TTC549 (cell line): ENCODE data around the gene CUL3.
A peak's percentile ranks its signal among the peaks of the same experiment; 100 is the strongest.
"Not testable (repeated sequence)": the region's sequence is repeated elsewhere in the genome, so short reads cannot be mapped to it uniquely, and the experiment has no call there.

Source experiments
- FAIRE-seq: peaks from 2 replicates; lab custom pipeline; 2012; peaks lifted over from hg19 to GRCh38; lab: Jason Lieb, UNC

Gene CUL3

GRCh38 chr2:224585211-224586088, at the start of gene CUL3:
Gene CUL3 (minus strand): TSS chr2:224585363. CDS start chr2:224585009, 354 bp downstream.
- peak; percentile 86 for FAIRE-seq

GRCh38 chr2:224630659-224631550, 45.7 kb upstream of the CUL3 start:
- FAIRE-seq: no peak

DNA sequence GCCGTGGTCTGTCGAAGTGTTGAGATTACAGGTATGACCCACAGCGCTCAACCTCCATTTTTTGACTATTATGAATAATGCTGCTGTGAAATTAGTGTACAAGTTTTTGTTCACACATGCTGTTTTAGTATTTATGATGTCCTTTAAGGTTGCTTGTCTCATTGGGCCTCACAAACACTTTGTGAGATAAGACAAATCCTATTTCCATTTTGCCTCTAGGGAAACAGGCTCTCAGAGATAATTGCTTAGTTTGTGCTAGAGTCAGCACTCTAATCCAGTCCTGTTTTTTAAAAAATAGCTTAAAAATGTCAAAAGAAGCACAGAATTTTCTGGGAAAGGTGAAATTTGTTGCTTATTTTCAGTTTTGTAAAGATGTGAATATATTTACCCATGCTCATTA, 43.3 kb upstream of the CUL3 start:
- no peak for FAIRE-seq

DNA sequence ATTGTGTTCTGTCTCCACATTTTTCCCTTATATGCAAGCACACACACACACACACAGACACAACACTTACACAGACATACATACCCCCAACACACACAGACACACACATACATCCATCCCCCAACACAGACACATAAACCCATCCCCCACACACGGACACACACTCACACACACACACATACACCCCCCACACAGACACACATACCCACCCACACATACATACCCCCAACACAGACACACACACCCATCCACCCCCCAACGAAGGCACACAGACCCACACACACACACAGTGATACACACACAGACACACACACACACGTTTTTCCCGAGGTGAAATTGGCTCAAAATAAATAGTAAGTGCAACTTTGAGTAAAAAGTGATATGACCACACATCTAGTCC, 41.6 kb upstream of the CUL3 start:
- no peak for FAIRE-seq

DNA sequence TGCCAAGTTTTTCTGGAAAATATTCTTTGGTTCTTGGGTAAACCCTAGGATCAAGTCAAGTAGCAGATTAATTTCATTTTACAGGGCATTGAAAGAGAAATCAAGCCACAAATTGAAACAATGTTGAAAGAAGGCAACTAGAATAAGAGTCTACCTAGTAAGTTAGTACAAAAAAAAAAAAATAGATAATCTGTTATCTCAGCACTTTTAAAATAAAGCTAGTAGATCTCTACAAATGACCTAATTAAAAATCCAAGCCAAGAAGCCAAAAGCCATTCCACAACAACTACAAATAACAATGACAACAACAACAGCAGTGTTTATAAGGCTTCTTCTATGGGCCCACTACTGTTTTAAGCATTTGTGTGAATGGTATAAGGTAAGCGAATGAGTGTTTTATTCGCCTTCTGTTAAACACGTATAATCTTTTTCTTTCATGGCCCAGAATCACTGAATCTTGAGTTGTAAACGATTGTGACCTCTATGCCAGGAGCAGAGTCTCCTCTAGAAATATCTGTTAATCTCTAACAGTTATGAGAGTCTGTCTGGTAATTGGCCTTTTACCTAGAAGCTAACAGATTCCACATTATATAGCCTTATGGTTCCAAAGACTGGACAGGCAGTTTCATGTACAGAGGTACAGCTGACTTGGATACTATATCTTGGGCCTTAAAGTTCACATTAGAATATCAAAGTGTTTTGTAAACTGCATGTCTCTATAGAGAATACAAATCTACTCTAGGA, 28.6 kb upstream of the CUL3 start:
- FAIRE-seq: no peak

GRCh38 chr2:224612578-224612977, 27.4 kb upstream of the CUL3 start:
- FAIRE-seq: no peak

DNA sequence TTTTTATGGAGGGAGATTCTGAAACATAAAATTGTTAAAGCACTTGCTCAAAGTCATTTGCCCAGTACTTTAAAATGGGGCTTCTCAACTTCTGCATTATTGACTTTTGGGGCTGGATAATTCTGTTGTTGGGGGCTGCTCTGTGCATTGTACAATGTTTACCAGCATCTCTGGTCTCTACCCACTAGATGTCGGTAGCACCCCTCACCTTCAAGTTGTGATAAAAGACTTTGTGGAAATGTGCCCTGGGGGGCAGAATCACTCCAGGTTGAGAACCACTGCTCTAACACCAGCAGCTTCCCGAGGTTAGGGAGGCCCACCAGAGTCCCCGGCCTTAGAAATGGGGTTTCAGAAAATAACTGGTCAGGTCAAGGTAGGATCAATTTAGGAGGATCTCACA, 26.8 kb upstream of the CUL3 start:
- FAIRE-seq: no peak

GRCh38 chr2:224608104-224608503, 22.9 kb upstream of the CUL3 start:
- no peak for FAIRE-seq

- not testable (repeated sequence) for FAIRE-seq
Measured at GRCh38 chr2:224603746-224604500, 18.8 kb upstream of the CUL3 start.

- not testable (repeated sequence) for FAIRE-seq
Measured at GRCh38 chr2:224602778-224603375, 17.7 kb upstream of the CUL3 start.

DNA sequence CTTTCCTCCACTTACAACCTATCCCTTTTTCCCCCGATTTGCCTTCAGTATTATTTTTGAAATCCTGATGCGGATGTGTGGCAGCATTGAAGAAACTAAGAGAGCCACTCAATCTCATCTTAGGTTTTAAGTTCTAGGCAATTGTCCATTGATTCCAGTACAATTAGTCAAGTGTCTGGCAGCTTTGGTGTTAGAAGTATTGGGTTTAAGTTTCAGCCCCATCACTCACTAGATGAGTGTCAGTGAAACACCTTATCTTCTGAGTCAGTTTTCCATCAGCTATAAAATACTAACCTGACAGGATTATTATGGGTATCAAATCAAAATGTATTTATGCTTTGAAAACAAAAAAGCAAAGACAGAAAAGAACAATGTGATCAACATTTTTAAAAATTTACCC, 16.8 kb upstream of the CUL3 start:
- no peak for FAIRE-seq

GRCh38 chr2:224598678-224599077, 13.5 kb upstream of the CUL3 start:
- no peak for FAIRE-seq

DNA sequence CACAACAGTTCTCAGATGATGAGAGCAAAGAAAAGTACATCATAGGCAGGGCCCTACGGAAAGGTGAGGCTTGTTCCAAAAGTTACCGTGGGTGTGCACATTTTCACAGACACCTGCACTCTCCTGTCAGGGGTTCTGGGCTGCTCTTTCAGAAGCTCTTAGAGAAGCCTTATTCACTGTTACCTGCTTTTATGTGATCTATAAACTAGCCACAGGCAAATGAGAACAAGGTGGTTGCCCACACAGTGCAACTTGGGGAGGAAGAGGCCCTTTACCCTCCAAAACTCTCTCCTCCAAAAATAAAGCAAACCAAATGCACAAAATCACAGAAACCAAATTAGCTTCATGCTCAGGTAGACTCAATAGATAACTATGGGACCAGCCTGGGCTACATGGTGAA, 11.1 kb upstream of the CUL3 start:
- no peak for FAIRE-seq

DNA sequence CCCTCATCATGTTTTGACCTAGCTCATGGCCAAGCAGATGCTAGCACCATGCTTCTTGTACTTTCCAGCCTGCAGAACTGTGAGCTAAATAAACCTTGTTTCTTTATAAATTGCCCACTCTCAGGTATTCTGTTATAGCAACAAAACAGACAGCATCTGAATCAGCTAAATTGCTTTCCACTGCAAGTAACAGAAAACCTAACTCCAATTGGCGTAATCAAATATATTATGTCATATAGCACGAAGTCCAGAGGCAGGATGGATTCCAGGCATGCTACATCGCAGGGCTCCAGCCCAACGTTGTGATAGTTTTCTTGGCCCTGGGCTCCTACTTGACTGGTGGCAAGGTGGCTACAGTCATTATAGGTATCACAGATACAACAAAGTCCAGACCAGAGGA, 10.4 kb upstream of the CUL3 start:
- no peak for FAIRE-seq

GRCh38 chr2:224594840-224595239, 9.7 kb upstream of the CUL3 start:
- no peak for FAIRE-seq

- no peak for FAIRE-seq
Measured at GRCh38 chr2:224591220-224591619, 6.1 kb upstream of the CUL3 start.

- no peak for FAIRE-seq
Measured at GRCh38 chr2:224586127-224586695, 1.0 kb upstream of the CUL3 start.

DNA sequence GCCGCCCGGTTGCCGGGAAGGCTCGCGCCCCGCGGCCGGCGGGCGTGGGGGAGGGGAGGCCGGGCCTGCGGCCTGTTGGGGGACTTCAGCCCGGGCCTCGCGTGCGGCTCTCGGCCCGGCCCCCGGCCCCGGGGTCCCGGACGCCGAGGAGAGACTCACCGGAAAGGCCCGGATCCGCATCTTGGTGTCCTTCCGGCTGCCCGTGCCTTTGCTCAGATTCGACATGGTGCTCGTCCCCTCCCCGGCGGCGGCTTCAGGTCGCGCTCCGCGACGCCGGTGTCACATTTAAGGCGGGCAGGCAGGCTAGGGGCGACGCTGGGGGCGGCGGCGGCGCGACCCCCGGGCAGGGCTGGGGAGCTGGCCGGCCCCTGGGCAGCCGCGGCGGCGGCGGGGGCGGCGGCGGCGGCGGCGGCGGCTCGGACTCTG, 365 bp downstream of the CUL3 start:
- FAIRE-seq: no peak

- no peak for FAIRE-seq
Measured at GRCh38 chr2:224584111-224584784, 915 bp downstream of the CUL3 start.

- FAIRE-seq: not testable (repeated sequence)
Measured at GRCh38 chr2:224583033-224583432, 2.1 kb downstream of the CUL3 start.
